ENCODE data around the gene RUFY3. TPM values are rescaled to one million over a fixed set of nuclear protein-coding genes. Genes with fewer than 3 reads are reported as not detected.

The RUFY3 gene
- total RNA-seq, 1 experiment from 2014 or later = 42.7 TPM

- no peak for TF ChIP-seq CTCF (IDR thresholded peaks at IDR 0.05; ENCODE audit: unreplicated experiment)
- DNase-seq (ENCODE audit: unreplicated experiment) = no peak
- Mint-ChIP-seq H3K4me3 (ENCODE audit: unreplicated experiment) (no peak overlapping the region), H3K27ac (ENCODE audit: low read depth, unreplicated experiment) (peak overlapping the region; percentile 12), H3K9me3 (ENCODE audit: unreplicated experiment) (no peaks in the 10 kb centered on the region), H3K36me3 (ENCODE audit: insufficient read depth, unreplicated experiment) (peaks cover 11% of the 10 kb centered on the region), H3K4me1 (ENCODE audit: insufficient read depth, unreplicated experiment) (peaks cover 10% of the 10 kb centered on the region), H3K27me3 (ENCODE audit: insufficient read depth, unreplicated experiment) (no peaks in the 10 kb centered on the region)
- no TSS peak for BruUV-seq (replicated peaks)
- CTCF ChIA-PET = no interaction called here
- intact Hi-C loops (cut with micrococcal nuclease) = no loop called here
- POLR2A ChIA-PET = interaction anchor here (1.0 to 1.6 kb wide), 3 partner anchors 11 to 18 kb away, joined by 3 to 4 read pairs (median 3); no protein-coding TSS in a partner anchor
Measured at GRCh38 chr4:70718811-70719604, 2.8 kb upstream of the RUFY3 start.

DNA sequence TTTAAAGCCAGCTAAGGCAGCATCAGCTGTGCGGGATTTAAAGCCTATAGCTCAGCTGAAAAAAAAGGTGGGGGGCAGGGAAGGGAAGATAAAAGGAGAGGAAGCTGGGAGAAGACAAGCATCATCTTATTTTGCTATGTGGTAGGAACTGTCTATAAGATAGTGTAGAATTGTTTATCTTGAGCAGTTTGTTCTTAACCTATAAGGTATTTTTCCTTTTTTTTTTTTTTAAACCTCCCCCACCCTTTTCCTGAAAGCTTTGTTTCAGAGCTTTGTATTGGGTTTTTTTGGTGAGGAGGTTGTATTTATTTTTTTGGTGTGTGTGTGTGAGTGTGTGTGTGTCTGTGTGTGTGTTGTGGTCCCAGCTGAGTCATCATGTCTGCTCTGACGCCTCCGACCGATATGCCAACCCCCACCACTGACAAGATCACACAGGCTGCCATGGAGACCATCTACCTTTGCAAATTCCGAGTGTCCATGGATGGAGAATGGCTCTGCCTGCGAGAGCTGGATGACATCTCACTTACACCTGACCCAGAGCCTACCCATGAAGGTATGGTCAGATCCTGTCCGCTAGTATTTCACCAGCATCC is 531 bp downstream of the RUFY3 start:
- Mint-ChIP-seq H3K27ac (ENCODE audit: low read depth, unreplicated experiment) (no peak overlapping the region), H3K4me1 (ENCODE audit: insufficient read depth, unreplicated experiment) (no peaks in the 10 kb centered on the region), H3K4me3 (ENCODE audit: unreplicated experiment) (no peak overlapping the region), H3K36me3 (ENCODE audit: insufficient read depth, unreplicated experiment) (peaks cover 17% of the 10 kb centered on the region), H3K9me3 (ENCODE audit: unreplicated experiment) (no peaks in the 10 kb centered on the region), H3K27me3 (ENCODE audit: insufficient read depth, unreplicated experiment) (no peaks in the 10 kb centered on the region)
- ChIA-PET CTCF (interaction anchor here (0.6 to 2.1 kb wide), 6 partner anchors 9 to 179 kb away, joined by 3 to 9 read pairs (median 4); no protein-coding TSS in a partner anchor), POLR2A (interaction anchor here (0.6 to 3.8 kb wide), 4 partner anchors 10 to 142 kb away, joined by 4 to 25 read pairs (median 10); no protein-coding TSS in a partner anchor)
- no peak for TF ChIP-seq CTCF (IDR thresholded peaks at IDR 0.05; ENCODE audit: unreplicated experiment)
- no peak for DNase-seq (ENCODE audit: unreplicated experiment)
- no TSS peak for BruUV-seq (replicated peaks)
- intact Hi-C loops (cut with micrococcal nuclease) = no loop called here

- CTCF ChIA-PET = interaction anchor here (1.2 to 1.7 kb wide), 2 partner anchors 10 to 26 kb away, joined by 5 to 7 read pairs; no protein-coding TSS in a partner anchor
Measured at GRCh38 chr4:70724463-70724862, 2.7 kb downstream of the RUFY3 start.

More at GRCh38 chr4:70724463-70724862, 2.7 kb downstream of the RUFY3 start:
- Mint-ChIP-seq H3K27me3 (ENCODE audit: insufficient read depth, unreplicated experiment) (no peaks in the 10 kb centered on the region), H3K36me3 (ENCODE audit: insufficient read depth, unreplicated experiment) (peaks cover 12% of the 10 kb centered on the region), H3K9me3 (ENCODE audit: unreplicated experiment) (no peaks in the 10 kb centered on the region), H3K4me1 (ENCODE audit: insufficient read depth, unreplicated experiment) (no peaks in the 10 kb centered on the region), H3K27ac (ENCODE audit: low read depth, unreplicated experiment) (no peak overlapping the region), H3K4me3 (ENCODE audit: unreplicated experiment) (no peak overlapping the region)
- intact Hi-C loops (cut with micrococcal nuclease) = no loop called here
- DNase-seq (ENCODE audit: unreplicated experiment) = no peak
- TF ChIP-seq CTCF (IDR thresholded peaks at IDR 0.05; ENCODE audit: unreplicated experiment) = no peak
- POLR2A ChIA-PET = interaction anchor here (1.0 to 3.8 kb wide), 4 partner anchors 10 to 35 kb away, joined by 3 to 25 read pairs (median 6); no protein-coding TSS in a partner anchor
- BruUV-seq (replicated peaks) = no TSS peak
